ENCODE data around the gene E2F6.

Gene E2F6

DNA sequence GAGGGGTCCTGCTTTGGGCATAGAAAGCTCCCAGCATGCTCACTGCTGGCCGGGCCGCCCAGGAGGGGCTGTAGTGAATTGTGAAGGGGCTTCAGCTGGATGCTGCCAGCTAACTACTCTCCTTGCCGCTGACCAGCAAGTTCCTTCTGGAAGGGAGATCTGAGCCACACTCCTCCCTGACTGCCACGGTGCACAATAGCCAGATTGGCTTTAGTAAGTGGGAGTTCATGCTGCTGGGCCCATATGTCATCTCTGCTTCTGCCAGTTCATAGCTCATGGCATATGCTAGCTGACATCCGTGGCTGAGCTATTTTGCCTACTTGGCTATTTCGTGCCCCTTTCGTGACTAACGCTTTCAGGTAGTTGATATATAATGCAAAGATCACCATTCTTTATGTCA, 69.9 kb downstream of the E2F6 start:
- DNase-seq = no peak

DNA sequence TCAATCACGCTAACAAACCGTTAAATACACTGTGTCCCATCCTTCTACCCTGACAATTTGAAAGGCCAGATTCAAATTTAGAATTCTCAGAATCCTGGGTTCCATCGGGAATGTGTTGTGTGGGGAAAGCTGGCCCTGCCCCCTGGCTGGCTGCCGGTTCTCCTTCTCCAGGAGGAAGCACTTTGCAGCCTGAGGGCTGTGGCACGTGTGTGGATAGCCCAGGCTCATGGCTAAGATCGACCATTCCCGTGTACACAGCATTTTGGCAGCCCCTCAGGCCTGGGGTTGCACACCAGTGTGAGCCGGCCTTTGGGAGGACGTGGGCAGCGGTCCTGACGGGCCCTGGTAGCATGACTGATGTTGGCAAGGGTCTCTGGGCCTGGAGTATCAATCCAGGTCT, 70.6 kb downstream of the E2F6 start:
- DNase-seq = no peak
